Motor neuron (in vitro differentiated cells): Measurements from ENCODE around the gene COL4A4. TPM values are rescaled to one million over a fixed set of nuclear protein-coding genes. Genes with fewer than 3 reads are reported as not detected.

Source experiments
- ATAC-seq, 8 experiments: fragments of 200-7000 bp; cut with Tn5 transposase; replicated peaks in 6 of 8; 2 replicates each; pipeline ENCODE4 v1.8.0; 2021; ENCODE audit warnings: mild to moderate bottlenecking in 8 of 8, moderate library complexity in 8 of 8
- H3K27ac ChIP-seq, 2 donors: fragments of 250-450 bp; sonication (Bioruptor Pico); 2 replicates each; pipeline ENCODE4 v1.9.0; 2021; ENCODE audit warnings: antibody characterized with exemption in 2 of 2, mild to moderate bottlenecking in 2 of 2, moderate library complexity in 1 of 2
- H3K4me1 ChIP-seq, 2 donors: fragments of 250-450 bp; sonication (Bioruptor Pico); replicated peaks in 1 of 2; 2 replicates each; pipeline ENCODE4 v1.6.1; 2021; ENCODE audit warnings: antibody characterized with exemption in 2 of 2, mild to moderate bottlenecking in 2 of 2, moderate library complexity in 1 of 2
- H3K4me3 ChIP-seq, 5 donors: fragments of 250-450 bp; sonication (Bioruptor Pico); 2 replicates each; pipeline ENCODE4 v1.9.0; 2021; ENCODE audit warnings: antibody characterized with exemption in 5 of 5, mild to moderate bottlenecking in 5 of 5, moderate library complexity in 4 of 5
- WGBS, 10 experiments: fragments of 450-650 bp; shearing (Covaris generic); methylation state at CpG; one replicate each; pipeline ENCODE4 v1.0.0; 2022; 5-methylcytosine and 5-hydroxymethylcytosine counted together
- in situ Hi-C, 9 experiments: fragments of 400-800 bp; cut with MboI; loops; one replicate each; pipeline ENCODE4 v1.15.0; 2021; ENCODE audit warnings: low sequenced_read_pairs in 9 of 9, low pct_unique_long_range_greater_than_20kb in 2 of 9; ENCODE audit not compliant: unreplicated experiment in 9 of 9
- total RNA-seq, 8 experiments: library from RNA; unstranded; fragments of 300-600 nt; gene quantifications; 2 replicates each; pipeline versions ENCODE4 v1.2.3 to v1.2.4, GENCODE V29; 2022

Gene COL4A4
- total RNA-seq, 8 experiments from 2014 or later, result 0.08 to 1.6 (median 0.45) TPM

DNA sequence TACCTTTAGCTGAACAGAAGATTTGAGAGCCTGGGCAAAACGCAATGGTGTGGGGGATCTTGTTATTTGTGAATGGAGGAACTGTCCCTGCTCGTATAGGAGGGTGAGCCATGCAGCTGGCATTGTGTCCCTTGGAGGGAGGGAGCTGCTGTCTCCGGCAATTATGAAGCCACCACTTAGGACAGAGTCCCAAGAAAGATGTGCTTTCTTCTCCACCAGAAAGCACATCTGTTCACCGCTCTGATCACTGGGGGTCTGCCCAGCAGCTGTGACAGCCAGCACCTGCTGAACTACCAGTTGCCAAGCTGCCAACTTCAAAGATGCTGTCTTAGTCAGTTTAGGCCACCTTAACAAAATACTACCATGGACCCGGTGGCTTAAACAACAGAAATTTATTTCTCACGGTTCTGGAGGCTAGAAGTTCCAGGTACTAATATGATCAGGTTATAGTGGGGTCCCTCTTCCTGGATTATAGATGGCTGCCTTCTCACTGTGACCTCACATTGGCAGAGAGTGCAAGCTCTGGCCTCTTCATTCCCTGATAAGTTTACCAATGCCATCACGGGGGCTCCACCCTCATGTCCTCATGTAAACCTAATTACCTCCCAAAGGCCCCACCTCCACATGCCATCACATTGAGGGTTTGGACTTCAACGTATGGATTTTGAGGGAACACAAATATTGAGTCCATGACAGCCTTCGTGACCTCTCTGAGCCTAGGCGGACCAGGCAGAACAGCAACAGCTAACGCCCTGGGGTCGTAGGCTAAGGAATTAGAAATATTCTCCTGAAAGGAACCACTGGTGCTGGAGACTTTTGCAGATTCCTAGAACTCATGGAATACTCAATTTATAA lies 179.9 kb downstream of the COL4A4 start:
- no peak overlapping the region for H3K4me3 ChIP-seq
- H3K27ac ChIP-seq, result peak overlapping the region; percentile 34 to 37
- in situ Hi-C loops, result loop anchor here in 6 of 9 experiments (10.0 to 25.0 kb wide), 5 partner anchors 169 to 1322 kb away; no protein-coding TSS in a partner anchor
- H3K4me1 ChIP-seq, result peaks cover 15% of the 10 kb centered on the region in 2 donors
- 67 to 96% (median 81%) methylated on average over 2 to 11 of the region's 12 CpGs; no CpG with 5 or more reads in 1 of the 10 experiments for WGBS, 10 experiments
- ATAC-seq, result no peak

DNA sequence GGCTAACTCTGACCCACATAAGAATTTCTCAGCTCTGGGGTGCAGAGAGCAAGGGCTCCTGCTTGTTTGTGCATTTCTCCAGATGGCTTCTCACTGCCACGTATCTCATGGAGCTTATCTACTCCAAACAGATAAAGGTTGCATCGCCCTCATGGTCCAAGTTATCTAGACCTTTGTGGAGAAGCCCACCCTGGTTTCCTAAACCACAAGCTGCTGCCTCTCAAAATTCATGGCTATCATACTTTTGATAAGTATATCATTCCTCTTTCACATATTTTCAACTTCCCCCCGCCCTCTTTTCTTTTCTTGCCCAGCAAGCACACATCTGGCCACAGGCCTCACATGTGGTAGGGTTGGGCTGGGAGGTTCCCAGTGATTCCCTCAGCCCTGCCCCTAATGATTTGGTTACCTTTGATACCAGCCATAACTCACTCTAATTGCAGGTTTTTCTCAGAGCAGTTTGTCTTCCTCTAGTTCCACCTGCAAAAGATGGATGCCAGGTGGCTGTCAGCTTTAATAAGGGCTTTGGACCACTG lies 182.1 kb downstream of the COL4A4 start:
- Histone ChIP-seq H3K4me1 (peaks cover 18 to 25% of the 10 kb centered on the region in 2 donors), H3K4me3 (no peak overlapping the region), H3K27ac (no peak overlapping the region)
- in situ Hi-C loops, result loop anchor here in 6 of 9 experiments (10.0 to 25.0 kb wide), 5 partner anchors 167 to 1320 kb away; no protein-coding TSS in a partner anchor
- ATAC-seq, result peak in 2 of 8 experiments; percentile 26 to 82
- 67 to 100% (median 80%) methylated on average over 1 to 2 of the region's 3 CpGs; no CpG with 5 or more reads in 5 of the 10 experiments for WGBS, 10 experiments

GRCh38 chr2:226979004-226979403 lies 185.0 kb downstream of the COL4A4 start:
- in situ Hi-C loops, result loop anchor here in 4 of 9 experiments (25.0 kb wide), 3 partner anchors 167 to 1317 kb away; no protein-coding TSS in a partner anchor
- Histone ChIP-seq H3K4me3 (no peak overlapping the region), H3K4me1 (peaks cover 8 to 16% of the 10 kb centered on the region in 2 donors), H3K27ac (no peak overlapping the region)
- ATAC-seq, result no peak
- WGBS, 10 experiments, result 62 to 100% (median 94%) methylated on average over 1 to 4 of the region's 4 CpGs; no CpG with 5 or more reads in 2 of the 10 experiments

DNA sequence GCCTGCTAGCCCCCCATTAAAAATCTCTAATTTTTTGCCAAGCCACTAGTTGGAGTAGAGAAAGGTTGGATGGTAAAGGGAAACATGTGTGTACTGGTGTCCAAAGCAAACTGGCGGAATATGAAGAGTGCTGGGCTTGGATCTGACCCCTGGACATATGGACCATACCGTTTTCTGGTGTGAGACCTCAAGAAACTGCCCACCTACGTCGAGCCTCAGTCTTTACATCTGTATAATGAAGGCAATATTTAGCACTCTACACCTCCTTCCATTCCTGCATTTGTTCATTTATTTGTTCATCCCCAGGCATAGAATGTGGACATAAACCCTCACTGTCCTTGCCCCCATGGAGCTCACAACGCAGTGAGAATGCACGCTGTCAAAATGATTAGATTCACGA lies 185.7 kb downstream of the COL4A4 start:
- WGBS, 10 experiments, result 77 to 100% (median 95%) methylated on average over 1 to 6 of the region's 7 CpGs; no CpG with 5 or more reads in 2 of the 10 experiments
- Histone ChIP-seq H3K27ac (no peak overlapping the region), H3K4me1 (peaks cover 5 to 14% of the 10 kb centered on the region in 2 donors), H3K4me3 (no peak overlapping the region)
- no peak for ATAC-seq
- in situ Hi-C loops, result loop anchor here in 4 of 9 experiments (25.0 kb wide), 3 partner anchors 166 to 1316 kb away; no protein-coding TSS in a partner anchor

DNA sequence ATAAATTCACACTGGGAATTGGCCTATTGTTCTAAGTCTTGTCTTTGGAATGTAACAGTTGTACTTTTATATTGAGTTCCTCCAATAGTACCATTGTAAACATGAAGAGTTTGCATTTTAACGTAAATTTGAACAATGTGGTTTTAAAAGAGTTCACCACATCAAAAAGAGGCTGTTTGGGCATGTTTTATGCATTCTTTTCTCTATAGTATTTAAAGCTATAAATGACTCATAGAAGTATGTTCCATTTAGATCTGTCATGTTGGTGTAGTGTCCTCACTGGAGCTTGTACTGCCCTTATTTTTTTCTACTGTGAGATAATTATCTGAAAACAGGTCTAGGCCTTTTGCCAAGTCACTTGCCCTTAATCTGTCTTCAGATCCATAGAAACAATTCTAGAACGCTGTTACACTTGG lies 186.2 kb downstream of the COL4A4 start:
- Histone ChIP-seq H3K4me3 (no peak overlapping the region), H3K4me1 (peaks cover 5 to 14% of the 10 kb centered on the region in 2 donors), H3K27ac (no peak overlapping the region)
- peak in 7 of 8 experiments; percentile 30 to 78 (median 65) for ATAC-seq
- in situ Hi-C loops, result loop anchor here in 4 of 9 experiments (25.0 kb wide), 3 partner anchors 165 to 1315 kb away; no protein-coding TSS in a partner anchor
- WGBS, 10 experiments, result 5 to 83% (median 47%) methylated on average over 1 to 2 of the region's 2 CpGs; no CpG with 5 or more reads in 3 of the 10 experiments

DNA sequence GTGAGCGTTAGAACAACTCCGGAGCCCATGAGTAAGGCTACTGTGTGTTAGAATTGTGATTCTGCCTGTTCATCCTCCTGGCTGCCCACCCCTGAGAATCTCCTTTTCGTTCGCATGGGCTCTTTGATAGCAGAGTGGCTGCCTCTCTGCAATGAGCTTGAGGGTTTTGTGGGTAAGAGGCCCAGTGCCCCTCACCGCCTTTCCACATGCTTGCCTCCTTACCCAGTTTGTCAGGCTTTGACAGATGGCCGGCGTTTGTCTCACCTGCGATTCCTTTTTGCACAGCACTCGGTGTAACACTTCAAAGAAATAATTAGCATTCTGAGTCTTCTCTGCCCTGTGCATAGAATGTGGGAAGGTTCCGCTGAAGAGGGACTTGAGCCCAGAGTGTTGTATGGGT lies 190.2 kb downstream of the COL4A4 start:
- in situ Hi-C loops, result no loop called here
- Histone ChIP-seq H3K4me3 (no peak overlapping the region), H3K27ac (no peak overlapping the region), H3K4me1 (peaks cover 5 to 14% of the 10 kb centered on the region in 2 donors)
- ATAC-seq, result no peak
- WGBS, 10 experiments, result 83 to 100% (median 90%) methylated on average over 2 to 10 of the region's 10 CpGs; no CpG with 5 or more reads in 1 of the 10 experiments

GRCh38 chr2:226971770-226972169 lies 192.2 kb downstream of the COL4A4 start:
- H3K27ac ChIP-seq, result no peak overlapping the region
- in situ Hi-C loops, result no loop called here
- peaks cover 3% of the 10 kb centered on the region in 2 donors for H3K4me1 ChIP-seq
- H3K4me3 ChIP-seq, result no peak overlapping the region
- ATAC-seq, result no peak
- 72 to 100% (median 97%) methylated on average over 1 to 4 of the region's 4 CpGs; no CpG with 5 or more reads in 1 of the 10 experiments for WGBS, 10 experiments

DNA sequence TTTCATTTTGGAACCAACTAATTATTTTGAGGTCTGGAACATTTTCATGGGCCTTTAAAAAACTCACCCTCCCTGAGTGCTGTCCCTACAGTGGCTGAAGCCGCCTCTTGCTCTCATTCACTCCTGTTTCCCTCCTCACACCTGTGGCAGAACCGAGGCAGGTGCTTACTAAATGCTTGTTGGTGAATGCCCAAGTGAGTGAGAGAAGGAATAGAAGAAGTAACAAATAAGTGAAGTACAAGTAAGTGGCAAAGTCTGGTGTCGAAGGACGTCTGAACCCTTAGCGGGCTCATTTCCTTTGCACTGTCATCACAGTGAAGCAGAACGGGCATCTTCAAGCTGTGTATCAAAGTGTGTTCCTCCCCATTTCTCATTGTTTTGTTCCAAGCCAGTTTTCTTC lies 192.9 kb downstream of the COL4A4 start:
- Histone ChIP-seq H3K4me1 (no peaks in the 10 kb centered on the region), H3K4me3 (no peak overlapping the region), H3K27ac (no peak overlapping the region)
- in situ Hi-C loops, result no loop called here
- WGBS, 10 experiments, result 60 to 96% (median 87%) methylated on average over 1 to 6 of the region's 6 CpGs; no CpG with 5 or more reads in 2 of the 10 experiments
- ATAC-seq, result no peak

GRCh38 chr2:226970362-226970761 lies 193.6 kb downstream of the COL4A4 start:
- no peak overlapping the region for H3K4me3 ChIP-seq
- no peak overlapping the region for H3K27ac ChIP-seq
- H3K4me1 ChIP-seq, result no peaks in the 10 kb centered on the region
- in situ Hi-C loops, result no loop called here
- no peak for ATAC-seq
- 30 to 100% (median 85%) methylated on average over 1 to 3 of the region's 3 CpGs for WGBS, 10 experiments

DNA sequence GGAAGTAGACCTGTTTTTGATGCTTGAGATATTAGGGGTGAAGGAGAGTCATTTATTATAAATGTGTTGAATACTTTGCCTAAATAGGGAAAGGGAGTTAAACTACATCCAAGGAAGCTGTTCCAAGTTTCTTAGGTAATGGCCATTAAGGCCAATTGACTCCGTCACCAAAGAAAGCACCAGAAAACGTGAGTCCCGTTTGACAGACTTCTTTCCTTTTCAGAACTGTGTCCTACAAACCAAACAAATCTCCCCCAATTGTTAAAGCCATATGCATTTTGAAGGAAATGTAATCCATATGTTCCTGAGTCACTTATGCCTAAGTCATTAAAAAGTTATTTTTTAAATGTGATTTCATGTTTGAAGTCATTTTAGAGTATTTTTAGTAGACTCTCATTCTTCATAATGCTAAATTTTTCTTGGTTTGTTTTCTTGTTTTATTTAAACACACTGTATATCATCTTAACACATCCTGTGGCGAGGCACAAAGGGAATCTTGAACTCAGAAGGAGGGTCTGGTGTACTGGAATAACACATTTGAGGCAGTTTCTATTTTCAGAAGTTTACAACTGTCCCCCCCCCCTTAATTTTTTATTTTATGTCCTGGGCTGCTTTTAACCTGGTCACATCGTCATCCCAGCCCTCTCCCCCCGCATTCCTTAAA lies 194.5 kb downstream of the COL4A4 start:
- H3K4me3 ChIP-seq, result no peak overlapping the region
- no peaks in the 10 kb centered on the region for H3K4me1 ChIP-seq
- 8 to 100% (median 82%) methylated on average over 1 to 6 of the region's 6 CpGs for WGBS, 10 experiments
- in situ Hi-C loops, result no loop called here
- no peak for ATAC-seq
- H3K27ac ChIP-seq, result no peak overlapping the region

DNA sequence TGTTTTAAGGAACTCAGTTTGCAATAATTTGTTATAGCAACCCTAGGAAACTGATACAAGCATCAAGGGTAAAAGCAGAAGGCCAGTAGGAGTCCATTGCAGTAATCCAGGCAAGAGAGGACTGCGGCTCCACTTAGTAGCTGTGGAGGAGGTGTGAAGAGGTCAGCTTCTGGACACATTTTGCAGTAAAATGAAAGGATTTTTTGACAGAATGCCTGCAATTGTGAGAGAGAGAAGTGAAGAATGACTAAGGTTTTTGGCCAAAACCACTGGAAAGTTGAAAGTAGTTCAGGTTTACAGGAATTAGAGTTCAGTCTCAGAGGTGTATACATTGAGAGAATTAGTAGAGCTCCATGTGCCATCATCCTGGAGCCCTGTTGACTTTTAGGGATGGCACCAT lies 198.6 kb downstream of the COL4A4 start:
- 100% methylated on average over 1 of the region's 1 CpG; no CpG with 5 or more reads in 3 of the 10 experiments for WGBS, 10 experiments
- Histone ChIP-seq H3K27ac (no peak overlapping the region), H3K4me1 (no peaks in the 10 kb centered on the region), H3K4me3 (no peak overlapping the region)
- in situ Hi-C loops, result no loop called here
- no peak for ATAC-seq

DNA sequence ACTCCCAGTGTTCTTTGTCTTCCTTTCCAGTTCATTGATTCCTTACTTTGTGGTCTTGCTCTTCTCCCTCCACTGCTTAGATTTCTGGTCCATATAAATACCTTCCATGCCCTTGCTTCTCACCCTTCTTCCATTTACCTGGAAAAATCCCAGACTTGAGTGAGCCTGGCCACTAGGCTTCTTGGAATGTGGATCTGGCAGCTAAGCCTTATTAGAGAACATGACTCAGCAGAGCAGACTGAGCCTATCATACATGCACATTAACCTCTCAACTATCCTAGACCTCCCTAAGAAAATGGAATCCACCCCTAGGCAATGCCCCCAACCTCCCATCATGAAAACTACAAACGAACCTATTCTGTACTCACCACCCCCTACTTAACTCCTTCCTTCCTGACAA lies 200.5 kb downstream of the COL4A4 start:
- Histone ChIP-seq H3K4me1 (no peaks in the 10 kb centered on the region), H3K4me3 (no peak overlapping the region), H3K27ac (no peak overlapping the region)
- 0 to 60% (median 20%) methylated on average over 1 of the region's 1 CpG; no CpG with 5 or more reads in 5 of the 10 experiments for WGBS, 10 experiments
- ATAC-seq, result peak in 2 of 8 experiments; percentile 68 to 74
- in situ Hi-C loops, result no loop called here
